Stomach (tissue), 4 donors: ENCODE data around the gene SAPCD1.

Experiments used
- CTCF ChIP-seq, 7 experiments: fragments of 450-650 bp in 4 of 7; fragments of 200-600 bp in 3 of 7; sonication (generic) in 3 of 7; IDR thresholded peaks; one replicate each; pipeline ENCODE4 v1.5.1; 2016 to 2019; ENCODE audit warnings: antibody characterized with exemption in 7 of 7, control low read depth in 2 of 7, mild to moderate bottlenecking in 1 of 7
- POLR2A ChIP-seq, 4 donors: fragments of 450-650 bp; IDR thresholded peaks; one replicate each; pipeline ENCODE4 v1.6.1; 2016; ENCODE audit warnings: antibody characterized with exemption in 4 of 4, control low read depth in 2 of 4, mild to moderate bottlenecking in 1 of 4, moderate library complexity in 1 of 4

GRCh38 chr6:31725502-31726350, 36.7 kb upstream of the SAPCD1 start:
- TF ChIP-seq CTCF (IDR thresholded peaks at IDR 0.05), result no peak
- no peak for TF ChIP-seq POLR2A (IDR thresholded peaks at IDR 0.05)
